SH-SY5Y (cell line): Measurements from ENCODE around the gene HDAC9.

Source experiments
- GATA2 ChIP-seq: IDR thresholded peaks from 2 replicates; pipeline ENCODE4 v1.6.1; 2011; ENCODE audit warnings: mild to moderate bottlenecking, low read depth, low read length
- GATA3 ChIP-seq: IDR thresholded peaks from 2 replicates; pipeline ENCODE4 v1.6.1; 2011; ENCODE audit warnings: low read depth, mild to moderate bottlenecking, low read length, moderate library complexity

DNA sequence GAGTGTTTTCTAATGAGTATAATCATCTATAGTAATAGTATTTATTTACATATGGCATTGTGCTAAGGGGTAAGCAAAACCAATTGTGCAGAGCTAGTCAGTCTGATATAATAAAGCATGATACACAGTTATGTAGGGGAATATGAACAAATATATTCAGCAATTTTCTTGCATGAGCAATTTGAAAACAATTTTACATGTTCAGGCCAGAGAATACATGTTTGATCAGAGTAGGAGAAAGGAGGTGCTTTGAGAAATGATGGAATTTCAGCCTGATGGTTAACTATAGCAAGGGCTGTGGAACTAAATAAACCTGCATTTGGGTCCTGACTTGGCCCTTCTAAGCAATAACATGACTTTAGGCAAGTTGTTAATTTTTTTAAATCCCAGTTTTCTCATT, 407.3 kb downstream of the HDAC9 start:
- TF ChIP-seq GATA2 (no peak), GATA3 (no peak)
